HG03060 (cell line): ENCODE measurements around the gene MAMDC2.

Experiments used
- ATAC-seq: cut with Tn5 transposase; IDR thresholded peaks from one replicate; pipeline ENCODE4 v1.9.1; 2021; ENCODE audit warnings: low read depth, moderate number of reproducible peaks; ENCODE audit not compliant: unreplicated experiment

MAMDC2 gene

GRCh38 chr9:70255486-70255885 lies 211.8 kb downstream of the MAMDC2 start:
- no peak for ATAC-seq

- ATAC-seq, result no peak
Measured at GRCh38 chr9:70256123-70256551, 212.5 kb downstream of the MAMDC2 start.

DNA sequence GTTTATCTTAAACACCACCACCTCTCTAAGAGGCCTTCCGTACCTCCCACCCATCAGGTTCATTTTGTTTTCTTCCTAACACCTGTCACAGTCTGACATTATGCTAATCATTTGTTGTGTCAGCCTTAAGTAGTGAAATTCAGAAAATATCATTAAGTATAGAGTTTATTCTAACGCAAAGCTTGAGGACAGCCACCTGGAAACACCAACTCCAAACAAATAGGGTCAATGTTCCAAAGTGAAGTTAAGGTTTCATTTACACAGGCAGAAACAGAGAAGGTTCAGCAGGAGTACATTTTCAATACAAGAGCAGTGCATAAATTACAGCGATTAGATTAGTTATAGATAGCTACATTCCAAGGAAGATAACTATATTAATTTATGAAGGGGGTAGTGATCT lies 213.9 kb downstream of the MAMDC2 start:
- ATAC-seq, result no peak

- ATAC-seq, result peak; percentile 20
Measured at GRCh38 chr9:70257991-70258691, 214.5 kb downstream of the MAMDC2 start.

- ATAC-seq, result peak; percentile 64
Measured at GRCh38 chr9:70258692-70259511, 215.3 kb downstream of the MAMDC2 start, which contains the start of gene SMC5. Gene SMC5 (plus strand): TSS chr9:70258978. CDS start chr9:70259079, 101 bp downstream.

DNA sequence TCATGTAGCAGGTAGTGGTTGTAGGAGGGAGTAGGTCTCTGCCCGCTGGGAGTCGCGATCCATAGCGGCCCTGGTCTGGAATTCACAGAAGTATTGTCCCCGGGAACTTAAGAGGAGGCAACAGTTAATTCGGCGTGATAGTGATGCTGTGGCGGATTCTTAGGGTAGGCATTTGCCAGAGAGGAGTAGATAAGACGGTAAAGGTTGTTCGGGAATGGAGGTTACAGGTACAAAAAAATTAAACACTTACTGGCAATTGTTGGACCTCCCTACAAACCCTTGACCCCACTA lies 215.8 kb downstream of the MAMDC2 start:
- no peak for ATAC-seq

DNA sequence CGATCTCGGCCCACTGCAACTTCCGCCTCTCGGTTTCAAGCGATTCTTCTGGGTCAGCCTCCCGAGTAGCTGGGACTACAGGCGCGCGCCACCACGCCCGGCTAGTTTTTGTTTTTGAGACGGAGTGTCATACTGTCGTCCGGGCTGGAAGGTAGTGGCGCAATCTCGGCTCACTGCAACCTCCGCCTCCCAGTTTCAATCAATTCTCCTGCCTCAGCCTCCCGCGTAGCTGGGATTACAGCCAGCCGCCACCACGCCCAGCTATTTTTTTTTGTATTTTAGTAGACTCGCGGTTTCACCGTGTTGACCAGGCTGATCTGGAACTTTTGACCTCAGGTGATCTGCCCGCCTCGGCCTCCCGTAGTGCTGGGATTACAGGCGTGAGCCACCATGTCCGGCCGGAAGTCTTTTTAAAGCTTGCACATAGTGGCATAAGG lies 216.4 kb downstream of the MAMDC2 start:
- no peak for ATAC-seq

DNA sequence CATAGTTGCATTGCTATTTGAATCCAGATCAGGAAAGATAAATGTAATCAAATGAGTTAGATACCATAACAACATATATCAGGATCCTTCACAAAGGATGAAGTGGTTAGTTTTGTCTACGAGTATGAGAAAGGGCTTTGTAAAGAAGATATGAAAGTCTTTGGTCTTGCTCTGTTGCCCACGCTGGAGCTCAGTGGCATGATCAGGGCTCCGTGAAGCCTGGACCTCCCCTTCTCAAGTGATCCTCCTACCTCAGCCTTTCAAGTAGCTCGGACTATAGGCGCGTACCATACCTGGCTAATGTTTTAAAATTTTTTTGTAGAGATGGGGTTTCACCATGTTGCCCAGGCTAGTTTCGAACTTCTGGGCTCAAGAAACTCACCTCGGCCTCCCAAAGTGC lies 217.0 kb downstream of the MAMDC2 start:
- peak; percentile 37 for ATAC-seq

DNA sequence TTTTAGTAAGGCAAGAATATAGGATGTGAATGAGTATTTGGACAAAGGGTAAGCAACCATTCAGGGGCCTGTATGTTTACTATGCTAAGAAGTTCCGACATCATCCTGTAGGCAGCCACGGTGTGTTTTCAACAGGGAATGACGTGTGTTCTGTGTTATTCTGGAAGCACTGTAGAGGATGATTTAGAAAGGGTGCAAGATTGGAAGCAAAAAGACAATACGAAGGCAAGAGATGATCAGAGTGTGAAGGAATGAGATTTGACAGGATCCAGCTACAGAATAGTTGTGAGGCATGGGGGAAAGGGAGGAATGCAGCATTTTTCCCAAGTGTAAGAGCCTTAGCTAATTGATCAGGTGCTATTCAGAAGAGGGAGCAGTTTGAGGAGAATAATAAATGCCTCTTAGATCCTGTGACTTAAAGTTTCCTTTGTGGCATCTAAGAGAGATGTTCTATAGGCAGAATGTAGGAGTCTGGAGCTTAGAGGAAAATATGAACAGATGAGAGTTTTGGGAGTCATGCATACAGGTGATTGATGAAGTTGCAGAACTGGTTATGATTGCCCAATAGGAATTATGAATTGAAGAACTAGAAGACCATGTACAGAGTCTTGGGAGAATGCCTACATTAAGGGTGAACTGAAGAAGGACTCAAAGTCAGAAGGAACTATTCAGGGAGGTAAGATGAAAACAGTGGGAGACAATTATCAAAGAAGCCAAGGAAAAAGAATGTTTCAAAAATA lies 217.7 kb downstream of the MAMDC2 start:
- ATAC-seq, result no peak

DNA sequence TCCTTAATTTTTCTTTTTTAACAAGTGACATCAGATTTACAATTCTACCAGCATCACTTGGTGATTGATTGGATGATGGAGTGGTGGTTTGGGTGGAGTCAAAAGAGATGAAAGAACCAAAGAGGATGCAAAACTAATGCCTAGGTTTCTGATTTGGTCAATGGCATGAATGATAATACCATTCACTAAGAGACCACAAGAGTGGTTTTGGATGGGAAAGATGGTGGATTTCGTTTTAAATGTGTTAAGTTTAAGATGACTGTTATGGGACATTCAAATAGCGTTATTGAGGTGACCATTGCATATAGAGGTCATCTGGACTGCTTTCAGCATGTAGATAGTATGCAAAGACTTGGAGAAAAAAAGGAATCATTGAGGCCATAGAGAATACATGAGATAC lies 218.7 kb downstream of the MAMDC2 start:
- no peak for ATAC-seq

DNA sequence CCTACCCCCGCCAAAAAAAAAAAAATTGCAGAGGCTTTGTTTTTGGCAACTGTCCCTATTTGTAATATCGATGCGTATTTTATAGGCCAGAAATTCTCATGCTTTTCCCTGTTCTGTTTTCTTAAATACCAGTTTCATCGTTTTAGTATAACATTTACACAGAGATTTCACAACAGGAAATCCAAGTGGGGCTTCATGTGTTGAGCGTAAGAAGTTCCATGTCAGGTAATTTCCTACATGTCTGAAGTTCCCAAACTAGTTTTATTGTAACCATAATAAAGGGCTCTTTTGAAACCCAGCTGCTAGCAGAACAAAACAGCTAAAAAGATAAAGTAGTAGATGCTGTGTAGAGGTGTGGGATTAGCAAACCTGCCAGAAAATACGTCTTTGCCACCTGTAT lies 219.3 kb downstream of the MAMDC2 start:
- no peak for ATAC-seq

- ATAC-seq, result no peak
Measured at GRCh38 chr9:70263421-70263820, 219.8 kb downstream of the MAMDC2 start.
